Measurements from ENCODE around the gene BAD.

Gene BAD

DNA sequence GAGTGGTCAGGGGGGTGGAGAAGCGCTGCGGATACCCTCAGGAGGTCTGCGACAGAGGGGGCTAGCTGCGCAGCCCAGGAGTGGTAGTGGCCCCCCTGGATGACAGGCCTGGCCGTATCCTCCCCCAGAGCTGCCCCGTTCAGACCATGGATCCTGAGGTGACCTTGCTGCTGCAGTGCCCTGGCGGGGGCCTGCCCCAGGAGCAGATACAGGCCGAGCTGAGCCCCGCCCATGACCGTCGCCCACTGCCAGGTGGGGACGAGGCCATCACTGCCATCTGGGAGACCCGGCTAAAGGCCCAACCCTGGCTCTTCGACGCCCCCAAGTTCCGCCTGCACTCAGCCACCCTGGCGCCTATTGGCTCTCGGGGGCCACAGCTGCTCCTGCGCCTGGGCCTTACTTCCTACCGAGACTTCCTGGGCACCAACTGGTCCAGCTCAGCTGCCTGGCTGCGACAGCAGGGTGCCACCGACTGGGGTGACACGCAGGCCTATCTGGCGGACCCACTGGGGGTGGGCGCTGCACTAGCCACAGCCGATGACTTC lies 57.9 kb downstream of the BAD start:
- peak; percentile 73 for DNase-seq

DNA sequence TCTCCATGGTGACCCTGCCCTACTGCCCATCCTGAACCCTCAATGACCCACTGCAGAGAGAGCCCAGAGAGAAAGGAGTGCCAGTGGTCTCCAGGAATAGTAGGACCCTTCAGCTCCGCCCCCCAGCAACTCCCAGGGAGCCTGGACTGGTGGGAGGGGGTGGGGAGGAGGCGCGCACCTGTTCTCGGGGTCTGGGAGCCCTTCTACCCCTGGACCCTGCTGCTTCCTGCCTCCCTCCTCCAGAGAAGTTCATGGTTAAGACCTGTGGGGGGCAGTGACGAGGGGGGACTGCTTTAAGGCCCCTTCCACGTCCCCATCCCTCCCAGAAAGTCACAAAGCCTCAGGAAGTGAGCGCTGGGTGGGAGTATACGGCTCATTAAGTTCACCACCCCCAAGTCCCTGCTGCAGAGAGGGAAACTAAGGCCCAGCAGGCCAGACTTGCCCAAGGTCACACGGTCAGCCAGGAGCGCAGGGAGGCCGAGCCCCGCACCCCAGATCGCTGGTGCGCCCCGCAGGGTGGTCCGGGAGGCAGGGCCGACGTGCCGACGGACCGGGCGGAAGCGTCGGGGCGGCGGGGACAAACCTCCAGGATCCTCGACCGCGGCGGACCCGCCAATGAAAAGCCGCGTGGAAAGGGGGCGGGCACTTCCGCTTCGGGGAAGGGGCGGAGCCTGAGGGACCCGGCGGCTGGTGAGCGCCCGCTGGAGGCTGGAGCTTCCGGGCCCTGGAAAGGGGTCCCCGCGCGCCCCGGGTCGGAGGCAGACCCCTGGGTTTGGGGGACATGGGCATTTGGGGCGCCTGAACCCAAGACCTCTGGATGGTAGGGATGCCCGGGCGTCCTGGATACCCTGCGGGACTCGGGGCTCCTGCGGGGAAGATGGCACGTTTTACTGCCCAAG lies 58.6 kb downstream of the BAD start, which contains the start of the genes NUDT22 and TRPT1:
Gene NUDT22 (plus strand): TSS at position 667 of the 899 bp plus-strand sequence. CDS start 379 bp downstream, outside the sequence.
Gene TRPT1 (minus strand): TSS at position 579 of the 899 bp plus-strand sequence. CDS start 326 bp downstream, at position 253.
- DNase-seq, result peak; percentile 92

DNA sequence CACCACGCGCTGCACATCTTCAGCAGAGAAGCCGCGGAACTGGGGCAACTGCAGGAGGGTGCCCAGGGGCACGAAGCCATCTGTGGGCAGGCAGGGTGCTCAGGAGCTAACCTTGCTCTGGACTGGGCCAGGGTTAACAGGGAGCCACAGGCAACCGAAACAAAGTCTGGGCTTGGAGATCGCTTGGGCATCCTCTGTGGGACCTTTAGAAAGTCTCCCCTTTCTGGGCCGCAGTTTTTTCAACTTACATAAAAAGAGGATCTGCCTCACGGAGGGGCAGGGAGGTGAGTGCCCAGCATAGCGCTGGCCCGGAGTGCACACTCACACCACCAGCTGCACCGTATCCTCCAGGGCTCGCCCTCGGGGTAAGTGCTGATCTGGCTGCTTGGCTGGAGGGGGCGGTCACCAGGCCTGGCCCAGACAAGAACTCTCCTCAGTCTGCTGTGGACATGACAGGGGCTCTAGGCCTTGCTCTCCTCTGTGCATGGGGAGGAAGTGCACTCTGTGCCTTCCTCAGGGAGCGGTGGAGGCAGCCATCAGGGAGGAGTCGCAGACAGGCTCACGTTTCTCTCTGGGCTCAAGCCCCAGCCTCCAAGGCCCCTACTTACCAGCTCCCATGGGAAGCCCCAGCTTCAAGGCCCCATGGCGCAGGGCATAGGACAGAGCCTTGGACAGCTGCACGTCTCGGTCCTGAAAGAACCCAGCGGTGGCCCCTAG lies 59.4 kb downstream of the BAD start:
- no peak for DNase-seq

DNA sequence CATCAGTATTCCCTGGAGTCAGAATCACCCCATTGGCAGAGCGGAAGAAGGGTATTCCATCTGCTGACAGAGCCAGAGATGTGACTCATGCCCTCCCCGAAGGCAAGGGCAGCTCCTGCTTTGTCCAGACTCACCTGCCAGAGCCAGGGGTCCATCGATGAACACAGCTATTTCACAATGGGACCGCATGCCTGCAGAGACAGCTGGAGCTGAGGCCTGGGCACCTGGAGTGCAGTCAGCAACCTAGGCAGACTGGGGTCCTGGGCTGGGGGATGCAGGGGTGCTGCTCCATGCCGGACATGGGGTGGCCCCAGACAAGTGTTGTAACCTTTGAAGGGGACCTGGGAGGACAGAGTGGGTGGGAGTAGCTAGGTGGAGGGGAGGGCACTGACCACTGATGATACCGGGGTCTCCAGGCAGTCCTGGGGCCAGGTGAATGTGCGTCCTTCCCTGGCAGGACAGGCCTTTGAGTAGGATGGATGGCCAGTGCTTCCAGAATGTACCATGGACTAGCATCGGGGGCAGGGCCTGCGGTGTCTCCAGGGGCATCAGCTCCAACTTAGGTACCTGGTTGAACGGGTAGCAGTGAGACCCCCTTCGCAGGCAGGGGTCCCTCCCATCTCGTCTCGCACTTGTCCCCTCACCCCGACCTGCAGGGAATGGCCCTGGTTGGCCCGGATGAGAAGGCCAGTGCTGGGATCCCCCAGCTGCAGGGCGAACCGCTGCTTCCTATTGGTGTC lies 60.1 kb downstream of the BAD start:
- no peak for DNase-seq

DNA sequence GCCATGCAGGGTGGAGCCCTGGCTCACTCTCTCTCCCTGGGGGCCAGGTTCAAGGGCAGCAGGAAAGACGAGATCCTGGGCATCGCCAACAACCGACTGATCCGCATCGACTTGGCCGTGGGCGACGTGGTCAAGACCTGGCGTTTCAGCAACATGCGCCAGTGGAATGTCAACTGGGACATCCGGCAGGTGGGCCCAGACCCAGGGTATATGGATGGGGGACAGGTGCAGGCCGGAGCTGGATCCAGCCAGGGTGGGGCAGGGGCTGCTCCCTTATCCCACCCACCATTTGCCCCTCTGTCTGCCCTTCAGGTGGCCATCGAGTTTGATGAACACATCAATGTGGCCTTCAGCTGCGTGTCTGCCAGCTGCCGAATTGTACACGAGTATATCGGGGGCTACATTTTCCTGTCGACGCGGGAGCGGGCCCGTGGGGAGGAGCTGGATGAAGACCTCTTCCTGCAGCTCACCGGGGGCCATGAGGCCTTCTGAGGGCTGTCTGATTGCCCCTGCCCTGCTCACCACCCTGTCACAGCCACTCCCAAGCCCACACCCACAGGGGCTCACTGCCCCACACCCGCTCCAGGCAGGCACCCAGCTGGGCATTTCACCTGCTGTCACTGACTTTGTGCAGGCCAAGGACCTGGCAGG lies 61.3 kb downstream of the BAD start:
- DNase-seq, result no peak

DNA sequence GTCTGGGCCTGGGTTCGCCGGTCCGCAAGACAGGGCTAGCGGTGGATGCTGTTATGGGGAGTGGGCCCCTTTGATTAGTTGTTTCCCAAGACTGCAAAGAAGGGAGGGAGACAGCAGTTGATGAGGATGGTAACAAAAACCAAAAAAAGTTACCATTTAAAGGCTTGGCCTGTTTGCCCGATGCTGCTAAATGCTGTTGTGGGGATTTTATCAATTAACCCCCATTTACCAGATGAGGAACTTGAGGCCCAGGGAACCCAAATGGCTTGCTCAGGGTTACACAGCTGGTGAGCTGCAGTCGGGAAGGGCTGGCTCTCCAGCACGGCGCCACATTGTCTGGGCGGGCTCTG lies 61.8 kb downstream of the BAD start:
- no peak for DNase-seq

DNA sequence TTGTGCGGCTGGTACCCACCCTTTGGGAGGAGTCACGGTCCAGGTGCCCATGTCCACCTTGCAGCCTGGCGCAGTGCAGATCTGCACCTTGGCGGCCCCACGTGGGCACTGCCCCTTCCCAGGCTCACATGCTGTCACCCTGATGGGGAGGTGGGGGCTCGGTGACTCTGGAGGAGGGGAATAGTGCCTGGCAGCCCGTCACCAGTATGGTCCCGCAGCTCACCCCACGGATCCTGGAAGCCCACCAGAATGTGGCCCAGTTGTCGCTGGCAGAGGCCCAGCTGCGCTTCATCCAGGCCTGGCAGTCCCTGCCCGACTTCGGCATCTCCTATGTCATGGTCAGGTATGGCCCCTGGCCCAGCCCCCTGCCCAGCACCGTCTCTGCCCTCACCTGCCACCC lies 63.7 kb downstream of the BAD start:
- no peak for DNase-seq

DNA sequence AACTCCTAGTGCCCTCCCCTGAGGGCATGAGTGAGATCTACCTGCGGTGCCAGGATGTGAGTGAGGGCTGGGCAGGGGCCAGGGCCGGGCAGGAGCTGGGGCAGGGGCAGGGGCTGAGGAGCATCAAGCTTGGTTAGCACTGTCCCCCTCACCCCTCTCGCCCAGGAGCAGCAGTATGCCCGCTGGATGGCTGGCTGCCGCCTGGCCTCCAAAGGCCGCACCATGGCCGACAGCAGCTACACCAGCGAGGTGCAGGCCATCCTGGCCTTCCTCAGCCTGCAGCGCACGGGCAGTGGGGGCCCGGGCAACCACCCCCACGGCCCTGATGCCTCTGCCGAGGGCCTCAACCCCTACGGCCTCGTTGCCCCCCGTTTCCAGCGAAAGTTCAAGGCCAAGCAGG lies 64.2 kb downstream of the BAD start:
- no peak for DNase-seq
